MM.1S (cell line): ENCODE results near the gene RHOB.

Experiments
- CTCF ChIP-seq: fragments of 300-600 bp; sonication (generic); IDR thresholded peaks from 2 replicates; pipeline ENCODE4 v1.5.1; 2016; ENCODE audit warnings: antibody characterized with exemption, low read length, mixed read lengths
- EZH2 ChIP-seq: fragments of 300-600 bp; sonication (generic); optimal IDR thresholded peaks from 2 replicates; pipeline ENCODE3; 2017; ENCODE audit warnings: low read depth, mild to moderate bottlenecking, antibody characterized with exemption, low read length, mixed read lengths
- EZH2phosphoT487 ChIP-seq: fragments of 300-600 bp; sonication (generic); IDR thresholded peaks from 2 replicates; pipeline ENCODE4 v1.6.1; 2018; ENCODE audit warnings: antibody characterized with exemption, low read length

GRCh38 chr2:20410556-20411277 is 36.2 kb upstream of the RHOB start:
- no peak for TF ChIP-seq CTCF
- no peak for TF ChIP-seq EZH2
- TF ChIP-seq EZH2phosphoT487 = no peak
